ENCODE measurements around the gene BNIP2. TPM values are rescaled to one million over a fixed set of nuclear protein-coding genes. Genes with fewer than 3 reads are reported as not detected.
"Not testable (repeated sequence)": the region's sequence is repeated elsewhere in the genome, so short reads cannot be mapped to it uniquely, and the experiment has no call there.

BNIP2 gene
- total RNA-seq, 1 donor from 2014 or later, result 87.4 TPM

GRCh38 chr15:59646277-59646676 is 42.8 kb downstream of the BNIP2 start:
- DNase-seq (ENCODE audit: low spot score), result no peak
- intact Hi-C loops (cut with DNase I), result no loop called here

GRCh38 chr15:59645812-59646211 is 43.3 kb downstream of the BNIP2 start:
- intact Hi-C loops (cut with DNase I); DNase-seq (ENCODE audit: low spot score): not testable (repeated sequence)

- no peak for DNase-seq (ENCODE audit: low spot score)
- intact Hi-C loops (cut with DNase I), result no loop called here
These were observed 44.4 kb downstream of the BNIP2 start for GRCh38 chr15:59644756-59645155.

GRCh38 chr15:59642351-59642750 is 46.8 kb downstream of the BNIP2 start:
- intact Hi-C loops (cut with DNase I), result no loop called here
- no peak for DNase-seq (ENCODE audit: low spot score)

GRCh38 chr15:59637507-59637906 is 51.6 kb downstream of the BNIP2 start:
- intact Hi-C loops (cut with DNase I); DNase-seq (ENCODE audit: low spot score): not testable (repeated sequence)

- DNase-seq (ENCODE audit: low spot score), result no peak
- intact Hi-C loops (cut with DNase I), result no loop called here
These were observed 52.9 kb downstream of the BNIP2 start for GRCh38 chr15:59636184-59636583.

GRCh38 chr15:59632714-59633113 is 56.4 kb downstream of the BNIP2 start:
- intact Hi-C loops (cut with DNase I), result no loop called here
- no peak for DNase-seq (ENCODE audit: low spot score)

GRCh38 chr15:59622289-59622688 is 66.8 kb downstream of the BNIP2 start:
- intact Hi-C loops (cut with DNase I), result no loop called here
- no peak for DNase-seq (ENCODE audit: low spot score)

GRCh38 chr15:59618406-59618805 is 70.7 kb downstream of the BNIP2 start:
- intact Hi-C loops (cut with DNase I), result no loop called here
- DNase-seq (ENCODE audit: low spot score), result no peak

GRCh38 chr15:59616379-59616778 is 72.7 kb downstream of the BNIP2 start:
- intact Hi-C loops (cut with DNase I), result no loop called here
- no peak for DNase-seq (ENCODE audit: low spot score)

- no peak for DNase-seq (ENCODE audit: low spot score)
These were observed 73.5 kb downstream of the BNIP2 start for GRCh38 chr15:59615661-59616060.

GRCh38 chr15:59614153-59614552 is 75.0 kb downstream of the BNIP2 start:
- intact Hi-C loops (cut with DNase I), result no loop called here

More at GRCh38 chr15:59615661-59616060, 73.5 kb downstream of the BNIP2 start:
- intact Hi-C loops (cut with DNase I), result no loop called here

GRCh38 chr15:59611276-59612260 is 77.6 kb downstream of the BNIP2 start, which contains the start of gene GCNT3:
TSS of gene GCNT3 (plus strand) at chr15:59611783. CDS start at chr15:59618239, 6,456 bp downstream.
- no peak for DNase-seq (ENCODE audit: low spot score)
- intact Hi-C loops (cut with DNase I), result no loop called here

More at GRCh38 chr15:59614153-59614552, 75.0 kb downstream of the BNIP2 start:
- no peak for DNase-seq (ENCODE audit: low spot score)

GRCh38 chr15:59609730-59610712 is 79.1 kb downstream of the BNIP2 start:
- intact Hi-C loops (cut with DNase I), result no loop called here
- no peak for DNase-seq (ENCODE audit: low spot score)

Other genes with a start within 250 kb of the BNIP2 start
- gene GCNT3, start 77.5 kb downstream of the BNIP2 start, total RNA-seq, result not detected
- gene GTF2A2, start 31.8 kb downstream of the BNIP2 start, total RNA-seq, result 105 TPM

Data from cardiac septum (tissue), 1 donor.